Measurements from ENCODE around the gene DDX49.
A peak's percentile ranks its signal among the peaks of the same experiment; 100 is the strongest.

The DDX49 gene

GRCh38 chr19:18919086-18919899 lies at the start of gene DDX49, which contains the start of gene COPE:
Gene DDX49, plus strand, starts transcription at chr19:18919715. Its CDS starts 27 bp downstream, at chr19:18919742.
Gene COPE, minus strand, starts transcription at chr19:18919387. Its CDS starts 39 bp downstream, at chr19:18919348.
- peak; percentile 99 for DNase-seq

DNA sequence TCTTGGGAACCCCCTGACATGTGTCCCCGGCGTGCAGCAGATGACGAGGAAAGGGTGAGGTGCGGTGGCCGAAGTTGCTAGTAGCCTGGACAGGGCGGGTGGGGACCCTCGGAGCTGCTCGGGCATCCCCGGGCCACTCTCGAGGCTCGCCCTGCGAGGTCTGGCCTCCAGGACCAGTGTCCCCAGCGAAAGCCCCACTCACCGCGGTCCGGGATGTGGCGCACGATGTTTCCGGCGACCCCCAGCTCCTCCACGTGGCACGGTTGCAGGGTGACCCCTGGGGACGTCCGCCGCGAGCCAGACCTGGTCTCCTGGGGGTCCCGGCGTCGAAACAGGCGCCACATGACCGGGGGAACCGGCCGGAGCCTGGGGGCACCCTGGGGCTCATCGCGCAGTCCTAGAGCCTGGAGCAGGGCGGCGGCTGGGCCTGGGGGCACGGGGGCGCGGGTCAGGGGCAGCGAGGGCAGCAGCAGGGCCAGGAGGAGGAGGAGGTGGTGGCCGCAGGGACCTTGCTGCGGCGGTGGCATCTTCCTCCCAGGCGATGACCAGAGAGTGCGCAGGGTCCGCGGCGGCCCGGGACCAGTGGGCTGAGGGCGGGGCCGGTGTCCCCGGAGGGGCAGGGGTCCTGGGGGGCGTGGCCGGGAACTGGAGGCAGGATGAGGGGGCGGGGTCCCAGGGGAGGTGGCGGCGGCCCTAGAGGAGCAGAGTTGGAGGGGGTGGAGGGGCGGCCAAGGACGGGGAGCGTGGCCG lies 49.6 kb upstream of the DDX49 start:
- no peak for DNase-seq

- DNase-seq = no peak
Observed at GRCh38 chr19:18870531-18871172, 48.9 kb upstream of the DDX49 start.

DNA sequence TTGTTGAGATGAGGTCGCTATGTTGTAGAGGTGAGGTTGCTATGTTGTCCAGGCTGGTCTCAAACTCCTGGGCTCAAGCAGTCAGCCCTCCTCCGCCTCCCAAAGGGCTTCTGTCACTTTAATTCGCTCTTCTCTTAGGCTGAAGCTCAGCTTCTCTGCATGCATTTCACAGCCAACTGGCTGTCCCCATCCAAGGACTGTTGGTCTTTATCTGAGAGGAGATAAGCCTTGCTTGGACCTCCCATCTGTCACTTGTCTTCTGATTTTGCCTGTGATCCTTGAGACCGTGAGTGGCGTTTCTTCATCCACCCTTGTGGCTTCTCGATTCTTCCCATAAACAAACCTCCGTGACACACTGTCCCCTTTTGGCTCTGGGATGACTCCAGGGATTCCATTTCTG lies 48.0 kb upstream of the DDX49 start:
- no peak for DNase-seq

GRCh38 chr19:18875726-18876125 lies 43.8 kb upstream of the DDX49 start:
- DNase-seq = no peak

- DNase-seq = no peak
Observed at GRCh38 chr19:18876865-18877264, 42.6 kb upstream of the DDX49 start.

DNA sequence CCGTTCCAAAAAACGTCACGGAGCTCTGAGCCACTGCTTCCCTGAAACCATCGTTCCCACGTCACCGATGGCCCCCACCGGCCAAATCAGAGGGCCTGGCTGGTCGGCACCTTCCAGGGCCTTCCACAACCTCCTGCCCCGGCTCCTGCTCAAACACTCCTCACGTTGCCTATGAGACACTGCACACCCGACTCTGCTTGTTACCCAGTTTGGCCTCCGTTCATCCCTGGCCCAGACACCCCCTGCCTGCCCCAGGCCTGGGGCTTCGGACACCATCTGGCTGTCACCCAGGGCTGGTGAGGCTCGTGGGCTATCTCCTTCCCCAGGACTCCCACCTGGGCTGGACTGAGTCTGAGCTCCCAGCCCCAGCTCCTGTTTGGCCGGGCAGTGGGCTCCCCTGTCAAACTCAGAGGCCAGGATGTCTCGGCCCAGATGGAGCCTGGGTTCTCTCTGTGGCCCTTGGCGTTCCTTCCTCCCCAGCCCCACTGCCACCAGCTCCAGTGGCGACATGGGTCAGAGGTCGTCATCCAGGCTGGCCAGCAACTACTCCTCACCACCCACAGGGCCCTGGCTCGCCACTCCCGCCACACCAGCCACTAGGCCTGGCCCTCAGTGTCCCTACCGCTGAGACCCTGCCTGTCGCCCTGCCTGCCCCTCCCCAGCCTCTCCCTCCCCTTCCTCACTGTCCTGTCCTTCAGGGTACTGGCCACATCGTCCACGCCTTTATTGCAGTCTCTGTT lies 41.3 kb upstream of the DDX49 start:
- DNase-seq = no peak

DNA sequence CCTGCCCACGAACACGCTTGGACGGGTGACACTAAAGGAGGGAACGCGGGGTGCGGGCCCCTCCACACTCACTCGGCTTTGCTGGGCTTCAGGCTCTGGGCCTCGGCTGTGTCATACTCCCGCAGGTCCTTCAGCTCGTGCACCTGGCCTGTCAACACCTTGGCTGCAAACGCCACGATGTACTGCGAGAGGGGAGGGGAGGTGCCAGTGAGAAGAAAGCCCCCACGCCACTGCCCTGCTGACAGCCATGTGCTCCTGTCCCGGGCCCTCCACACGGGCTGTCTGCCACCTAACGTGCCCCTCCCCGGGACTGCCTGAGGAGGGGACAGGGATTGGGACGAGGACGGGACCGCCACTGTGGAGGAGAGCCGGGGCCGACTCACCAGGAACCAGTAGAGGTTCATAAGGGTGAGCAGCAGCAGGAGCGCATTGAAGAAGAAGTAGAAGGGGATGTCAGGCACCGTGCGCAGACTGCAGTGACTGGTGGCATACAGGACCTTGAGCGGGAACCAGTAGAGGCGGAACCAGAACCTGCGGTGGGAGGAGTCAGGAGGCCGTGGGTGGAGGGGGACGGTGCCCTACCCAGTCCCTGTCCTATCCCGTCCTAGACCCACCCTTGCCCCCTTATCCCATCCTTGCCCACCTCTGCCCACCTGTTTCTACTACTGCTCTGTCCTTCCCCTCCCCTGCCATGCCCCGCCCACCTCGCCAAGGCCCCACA lies 40.5 kb upstream of the DDX49 start:
- DNase-seq = no peak

DNA sequence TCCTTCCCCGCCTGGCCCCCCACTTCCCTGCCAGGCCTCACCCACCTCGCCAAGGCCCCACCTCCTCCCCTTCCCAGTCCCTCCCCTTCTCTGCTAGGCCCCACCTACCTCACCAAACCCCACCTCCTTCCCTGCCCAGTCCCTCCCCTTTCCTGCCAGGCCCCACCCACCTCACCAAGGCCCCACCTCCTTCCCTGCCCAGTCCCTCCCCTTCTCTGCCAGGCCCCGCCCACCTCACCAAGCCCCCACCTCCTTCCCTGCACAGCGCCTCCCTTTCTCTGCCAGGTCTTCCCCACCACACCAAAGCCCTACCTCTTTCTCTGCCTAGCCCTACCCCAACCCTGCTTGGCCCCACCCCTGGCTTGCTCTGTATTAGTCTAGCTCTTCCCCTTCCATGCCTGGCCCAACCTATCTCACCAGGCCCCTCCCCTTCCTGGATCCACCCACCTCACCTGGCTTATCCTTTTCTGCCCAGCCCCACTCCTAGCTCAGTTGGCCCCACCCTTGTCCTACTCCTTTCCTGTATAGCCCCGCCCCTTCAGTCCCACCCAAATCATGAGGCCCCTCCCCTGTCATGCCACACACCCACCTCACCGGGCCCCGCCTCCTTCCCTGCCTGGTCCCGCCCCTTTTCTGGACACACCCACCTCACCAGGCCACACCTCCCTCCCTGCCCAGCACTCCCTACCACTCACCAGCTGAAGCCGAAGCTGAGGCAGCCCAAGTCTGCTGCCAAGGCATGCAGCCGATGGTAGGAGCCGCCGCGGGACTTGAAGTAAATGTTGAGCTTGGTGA lies 39.7 kb upstream of the DDX49 start:
- DNase-seq = peak; percentile 82

- DNase-seq = no peak
Observed at GRCh38 chr19:18881491-18881890, 38.0 kb upstream of the DDX49 start.

DNA sequence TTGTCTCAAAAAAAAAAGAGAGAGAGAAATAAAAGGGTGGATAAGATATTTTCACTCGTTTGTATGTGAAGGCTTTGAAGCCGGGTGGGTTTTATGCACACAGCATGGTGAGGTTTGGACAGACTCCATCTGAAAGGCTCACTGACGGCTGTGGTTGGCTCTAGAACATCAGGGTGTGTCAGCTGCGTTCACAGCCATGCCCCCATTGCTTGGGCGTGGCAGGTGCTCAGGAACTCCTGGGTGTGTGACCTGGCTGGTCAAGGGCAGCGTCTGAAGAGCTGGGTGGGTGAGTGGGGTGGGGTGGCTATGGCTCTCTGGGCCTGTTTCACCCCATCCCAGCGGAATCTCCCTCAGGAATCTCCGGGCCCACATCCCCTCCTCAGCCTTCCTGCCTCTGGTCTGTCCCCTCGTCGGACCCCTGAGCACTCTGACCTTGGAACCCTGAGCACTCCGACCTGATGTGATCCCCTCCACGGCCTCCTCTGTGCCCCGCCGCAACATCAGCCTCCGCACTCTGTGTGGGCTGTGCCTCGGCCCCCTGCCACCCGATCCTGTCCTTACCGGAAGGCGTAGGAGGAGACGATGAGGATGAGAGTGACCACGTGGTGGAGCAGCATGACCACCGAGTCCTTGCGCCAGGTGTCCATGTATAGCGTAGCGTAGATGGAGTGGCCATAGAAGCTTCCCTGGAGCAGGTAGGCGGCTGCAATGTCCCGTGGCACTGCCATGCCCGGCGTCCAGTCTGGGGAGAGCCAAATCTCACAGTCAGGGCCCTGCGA lies 35.8 kb upstream of the DDX49 start:
- peak; percentile 15 for DNase-seq

GRCh38 chr19:18886972-18887371 lies 32.5 kb upstream of the DDX49 start:
- DNase-seq = no peak

DNA sequence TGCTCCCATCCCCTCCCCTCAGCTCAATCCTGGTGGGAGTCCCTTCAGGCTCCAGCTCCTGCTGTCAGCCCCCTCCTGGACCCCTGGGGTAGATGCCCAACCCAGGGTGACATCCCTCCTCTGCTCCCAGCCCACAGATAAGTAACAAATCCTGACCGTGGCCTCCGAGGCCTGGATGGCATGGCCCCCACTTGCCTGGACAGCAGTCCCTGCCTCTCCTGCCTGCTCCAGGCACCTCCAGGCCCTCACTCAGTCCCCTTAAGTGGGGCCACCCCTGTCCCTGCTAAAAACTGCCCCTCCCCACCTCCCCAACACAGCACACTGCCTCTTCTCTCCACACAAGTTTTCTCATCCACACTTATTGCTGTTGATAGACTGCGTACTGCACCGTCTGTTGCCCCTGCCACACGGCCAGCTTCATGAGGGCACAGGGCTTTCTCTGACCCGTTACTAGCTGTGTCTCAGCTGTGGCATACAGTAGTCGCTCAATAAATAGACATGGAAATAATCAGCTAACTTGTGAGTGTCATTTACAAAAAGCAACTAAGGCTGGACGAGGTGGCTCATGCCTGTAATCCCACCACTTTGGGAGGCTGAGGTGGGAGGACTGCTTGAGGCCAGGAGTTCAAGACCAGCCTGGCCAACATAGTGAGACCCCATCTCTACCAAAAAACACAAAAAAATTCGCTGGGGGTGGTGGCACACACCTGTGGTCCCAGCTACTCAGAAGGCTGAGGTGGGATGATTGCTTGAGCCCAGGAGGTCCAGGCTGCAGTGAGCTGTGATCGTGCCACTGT lies 29.4 kb upstream of the DDX49 start:
- no peak for DNase-seq

DNA sequence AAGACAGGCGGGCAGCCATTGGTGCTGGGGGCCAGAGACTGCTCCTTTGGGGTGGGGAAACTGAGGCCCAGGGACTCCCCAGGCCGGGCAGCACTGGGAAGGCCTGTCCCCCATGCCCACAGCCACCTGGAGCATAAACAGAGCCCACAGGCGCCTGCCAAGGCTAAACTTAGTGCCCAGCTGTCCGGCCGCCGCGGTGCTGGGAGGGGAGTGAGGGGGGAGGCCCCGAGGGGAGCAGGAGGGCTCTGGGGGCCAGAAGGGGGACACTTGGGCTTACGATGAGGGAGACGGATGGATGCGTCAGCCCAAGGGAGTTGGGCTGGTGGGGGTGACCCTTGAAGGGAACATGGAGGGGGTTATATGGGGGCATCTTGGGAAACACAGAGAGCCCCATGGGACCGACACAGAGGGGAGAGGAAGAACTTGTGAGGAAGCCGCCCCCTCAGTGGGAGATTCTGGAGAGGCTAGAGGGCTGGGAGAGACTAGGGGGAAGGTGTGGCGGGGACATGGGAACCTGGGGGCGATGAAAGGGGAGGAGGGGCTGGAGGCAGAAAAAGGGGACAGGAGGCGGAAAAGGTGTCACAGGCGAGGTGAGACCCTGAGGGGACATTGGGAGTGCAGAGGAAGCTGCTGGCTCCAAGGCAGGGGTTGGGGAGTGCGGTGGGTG lies 25.8 kb upstream of the DDX49 start:
- no peak for DNase-seq

GRCh38 chr19:18894254-18895037 lies 25.1 kb upstream of the DDX49 start:
- no peak for DNase-seq

GRCh38 chr19:18895038-18895823 lies 24.3 kb upstream of the DDX49 start:
- DNase-seq = no peak

DNA sequence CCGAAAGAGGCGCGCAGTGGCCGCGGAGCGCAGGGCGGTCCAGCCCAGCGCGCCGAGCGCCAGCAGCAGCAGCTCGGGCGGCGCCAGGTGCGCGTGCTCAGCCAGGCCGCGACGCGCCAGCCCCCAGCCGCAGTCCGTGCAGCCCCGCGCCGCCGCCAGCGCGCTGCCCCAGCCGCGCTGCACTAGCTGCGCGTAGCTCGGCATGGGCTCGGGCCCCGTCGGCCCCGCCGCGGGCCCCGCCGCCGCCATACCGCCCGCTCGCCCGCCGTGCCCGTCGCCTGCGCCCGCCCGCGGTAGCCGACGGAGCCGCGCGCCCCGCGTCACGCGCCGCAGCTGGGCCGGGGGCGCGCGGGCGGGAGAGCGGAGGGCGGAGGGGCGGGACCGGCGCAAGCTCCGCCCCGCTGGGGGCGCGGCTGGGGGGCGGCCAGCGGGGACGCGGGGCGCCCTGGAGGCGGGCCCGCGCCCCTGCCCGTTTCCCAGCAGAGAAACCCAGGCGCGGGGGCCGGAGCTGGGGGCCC lies 23.6 kb upstream of the DDX49 start, which contains the start of gene CERS1:
TSS of gene CERS1 (minus strand) at position 335 of the 518 bp plus-strand sequence. CDS start at position 249, 86 bp downstream.
- no peak for DNase-seq

Measured in NCI-H2029 (cell line).